HG03045 (cell line): ENCODE data around the gene ARRB1.
"Not testable (repeated sequence)": the region's sequence is repeated elsewhere in the genome, so short reads cannot be mapped to it uniquely, and the experiment has no call there.

Source experiments
- ATAC-seq: cut with Tn5 transposase; IDR thresholded peaks from one replicate; pipeline ENCODE4 v1.9.1; 2021; ENCODE audit warnings: mild to moderate bottlenecking, moderate library complexity; ENCODE audit not compliant: unreplicated experiment

The ARRB1 gene

GRCh38 chr11:75325713-75326438 is 25.6 kb downstream of the ARRB1 start:
- ATAC-seq = no peak

- ATAC-seq = no peak
Measured at GRCh38 chr11:75324740-75325139, 26.7 kb downstream of the ARRB1 start.

GRCh38 chr11:75324189-75324588 is 27.3 kb downstream of the ARRB1 start:
- ATAC-seq = no peak

- no peak for ATAC-seq
Measured at GRCh38 chr11:75323609-75324008, 27.9 kb downstream of the ARRB1 start.

- no peak for ATAC-seq
Measured at GRCh38 chr11:75320643-75321042, 30.8 kb downstream of the ARRB1 start.

GRCh38 chr11:75320046-75320618 is 31.3 kb downstream of the ARRB1 start:
- ATAC-seq = no peak

GRCh38 chr11:75319035-75319877 is 32.2 kb downstream of the ARRB1 start:
- no peak for ATAC-seq

GRCh38 chr11:75317446-75318122 is 33.9 kb downstream of the ARRB1 start:
- ATAC-seq = no peak

- ATAC-seq = no peak
Measured at GRCh38 chr11:75315439-75315805, 36.0 kb downstream of the ARRB1 start.

GRCh38 chr11:75314771-75315438 is 36.6 kb downstream of the ARRB1 start:
- no peak for ATAC-seq

GRCh38 chr11:75313513-75314272 is 37.8 kb downstream of the ARRB1 start:
- no peak for ATAC-seq

- no peak for ATAC-seq
Measured at GRCh38 chr11:75312346-75312745, 39.1 kb downstream of the ARRB1 start.

GRCh38 chr11:75311858-75312288 is 39.6 kb downstream of the ARRB1 start:
- no peak for ATAC-seq

GRCh38 chr11:75308986-75309385 is 42.5 kb downstream of the ARRB1 start:
- ATAC-seq = no peak

GRCh38 chr11:75308116-75308515 is 43.3 kb downstream of the ARRB1 start:
- ATAC-seq = no peak

GRCh38 chr11:75307058-75307457 is 44.4 kb downstream of the ARRB1 start:
- no peak for ATAC-seq

GRCh38 chr11:75306529-75306928 is 44.9 kb downstream of the ARRB1 start:
- ATAC-seq = no peak

GRCh38 chr11:75305993-75306392 is 45.5 kb downstream of the ARRB1 start:
- ATAC-seq = no peak

- ATAC-seq = no peak
Measured at GRCh38 chr11:75305452-75305851, 46.0 kb downstream of the ARRB1 start.

GRCh38 chr11:75304941-75305340 is 46.5 kb downstream of the ARRB1 start:
- ATAC-seq = not testable (repeated sequence)
